Activated CD4-positive, CD25-positive, alpha-beta regulatory T cell (primary cell): ENCODE data around the gene APOA4.
"Not testable (repeated sequence)": the region's sequence is repeated elsewhere in the genome, so short reads cannot be mapped to it uniquely, and the experiment has no call there.

Source experiments
- DNase-seq, 4 experiments: peaks; one replicate each; lab custom pipeline; 2025; lab: John Stamatoyannopoulos, UW

APOA4 gene

DNA sequence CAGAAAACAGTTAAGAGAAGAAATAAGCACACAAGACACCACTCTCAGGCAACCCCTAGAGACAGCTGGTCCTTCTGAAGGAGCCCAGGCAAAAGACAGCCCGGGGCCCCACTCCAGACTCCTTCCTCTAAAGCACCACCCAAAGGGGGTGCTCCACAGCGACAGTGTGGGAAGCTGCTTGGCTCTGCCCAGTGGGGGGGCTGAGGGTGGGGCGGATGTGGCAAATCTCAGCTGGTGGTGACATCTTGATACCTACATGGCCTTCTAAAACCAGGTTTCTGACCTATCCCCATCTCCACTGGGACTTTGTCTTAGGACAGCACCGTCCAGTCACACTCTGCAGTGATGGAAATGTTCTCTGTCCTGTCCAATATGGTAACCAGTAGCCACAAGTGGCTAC lies 24.5 kb upstream of the APOA4 start:
- no peak for DNase-seq

DNA sequence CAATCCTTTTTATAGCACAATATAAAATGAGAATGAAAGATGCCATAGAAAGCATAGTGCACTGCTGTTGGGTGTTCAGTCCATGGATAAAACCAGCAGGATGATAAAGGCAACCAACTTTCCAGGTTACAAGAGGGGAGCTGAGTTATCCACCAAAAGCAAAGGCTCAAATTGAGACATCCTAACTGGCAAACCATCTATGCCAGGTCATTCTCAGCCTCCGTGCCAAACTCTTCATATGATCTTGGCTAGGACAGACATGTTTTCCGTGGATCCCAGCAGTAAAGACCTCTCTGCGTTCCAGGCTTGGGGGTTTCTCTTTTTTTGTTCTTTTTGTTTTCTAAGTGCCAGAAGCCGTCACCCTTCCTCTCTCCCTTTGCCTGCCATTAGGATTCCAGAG lies 21.6 kb upstream of the APOA4 start:
- no peak for DNase-seq

DNA sequence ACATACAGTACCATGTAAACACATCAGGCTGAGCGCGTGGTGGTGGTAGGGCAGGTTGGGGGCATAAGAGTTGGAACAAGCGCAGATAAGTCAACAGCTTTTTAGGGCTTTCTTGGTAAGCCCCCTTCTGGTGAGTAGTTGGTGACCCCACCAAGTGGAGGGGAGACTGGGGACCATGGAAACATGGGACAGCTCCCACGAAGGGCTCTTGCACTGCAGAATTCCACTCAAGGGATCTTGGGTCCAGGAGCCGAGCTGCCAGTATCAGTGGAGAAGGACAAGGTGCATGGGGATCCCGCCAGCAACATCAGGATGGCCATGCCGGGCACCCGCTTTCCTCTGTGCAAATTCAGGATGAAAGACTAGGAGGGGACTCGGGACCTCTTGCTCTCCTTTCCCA lies 20.6 kb upstream of the APOA4 start:
- no peak for DNase-seq

- no peak for DNase-seq
These were observed 19.8 kb upstream of the APOA4 start for GRCh38 chr11:116842909-116843308.

DNA sequence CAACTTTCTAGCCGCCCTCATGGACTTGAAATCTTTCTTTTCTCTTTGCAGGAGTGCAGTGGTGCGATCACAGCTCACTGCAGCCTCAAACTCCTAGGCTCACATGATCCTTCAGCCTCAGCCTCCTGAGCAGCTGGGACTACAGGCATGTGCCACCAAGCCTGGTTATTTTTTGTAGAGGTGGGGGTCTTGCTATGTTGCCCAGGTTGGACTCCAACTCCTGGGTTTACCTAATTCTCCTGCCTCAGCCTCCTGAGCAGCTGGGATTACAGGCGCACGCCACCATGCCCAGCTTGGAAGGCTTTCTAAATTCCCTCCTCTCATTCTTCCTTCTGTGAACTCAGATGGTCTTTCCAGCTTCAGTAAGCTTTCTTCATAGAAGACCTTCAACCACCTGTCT lies 19.0 kb upstream of the APOA4 start:
- no peak for DNase-seq

DNA sequence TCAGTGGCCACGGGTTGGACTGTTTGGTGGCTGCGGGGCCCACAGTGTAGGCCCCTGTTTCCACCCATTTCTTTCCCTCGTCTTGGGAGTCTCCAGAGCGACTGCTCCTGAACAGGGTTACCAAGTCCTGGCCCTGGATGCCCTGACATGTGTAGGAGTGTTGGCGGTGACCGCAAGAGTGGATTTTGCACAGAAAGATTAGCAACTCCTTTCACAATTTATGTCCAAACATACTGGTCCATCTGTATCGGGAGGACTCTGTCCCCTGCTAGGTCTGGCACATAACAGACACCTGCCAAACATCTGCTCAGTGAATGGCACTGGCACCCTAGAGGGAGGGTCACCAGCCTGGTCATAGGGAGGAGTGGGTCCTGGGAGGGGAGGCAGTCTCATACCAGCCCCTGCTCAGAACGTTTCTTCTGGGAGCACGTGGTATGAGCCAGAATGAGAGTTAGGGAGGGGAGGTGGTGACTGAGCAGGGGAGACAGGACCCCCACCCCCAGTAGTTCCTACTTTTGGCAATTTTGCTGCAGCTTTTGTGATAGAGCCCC lies 17.7 kb upstream of the APOA4 start:
- DNase-seq: no peak

GRCh38 chr11:116840224-116840745 lies 17.2 kb upstream of the APOA4 start:
- no peak for DNase-seq

- DNase-seq: no peak
These were observed 15.4 kb upstream of the APOA4 start for GRCh38 chr11:116838321-116839084.

DNA sequence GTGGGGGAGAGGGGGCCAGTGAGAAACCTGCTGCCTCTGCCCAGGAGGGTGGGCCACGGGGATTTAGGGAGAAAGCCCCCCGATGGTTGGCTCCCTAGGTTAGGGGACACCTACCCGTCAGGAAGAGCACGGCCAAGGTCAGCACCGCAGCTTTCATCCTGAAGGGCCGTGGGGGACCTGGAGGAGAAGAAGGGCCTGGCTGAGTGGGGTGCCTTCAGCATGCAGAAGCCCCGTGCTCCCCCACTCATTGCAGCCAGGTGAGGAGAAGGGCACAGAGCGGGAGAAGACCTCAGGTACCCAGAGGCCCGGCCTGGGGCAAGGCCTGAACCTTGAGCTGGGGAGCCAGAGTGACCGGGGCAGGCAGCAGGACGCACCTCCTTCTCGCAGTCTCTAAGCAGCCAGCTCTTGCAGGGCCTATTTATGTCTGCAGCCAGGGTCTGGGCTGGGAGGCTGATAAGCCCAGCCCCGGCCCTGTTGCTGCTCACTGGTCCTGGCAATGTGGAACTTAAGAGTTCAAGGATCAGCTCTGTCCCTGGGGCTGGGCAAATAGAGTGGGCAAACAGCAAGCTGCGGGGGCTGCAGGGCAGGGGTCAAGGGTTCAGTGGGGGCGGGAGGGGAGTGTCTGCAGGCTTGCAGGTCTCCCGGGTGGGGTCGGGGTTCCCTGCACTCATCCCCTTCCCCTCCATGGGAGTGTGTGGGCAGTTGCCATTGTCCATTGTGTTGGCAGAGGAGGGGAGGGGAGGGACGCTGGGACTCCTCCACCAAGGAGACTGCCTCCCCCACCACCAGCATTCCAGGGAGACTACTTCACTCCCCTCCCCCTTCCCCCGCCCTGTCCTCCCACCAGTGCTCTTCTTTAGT lies 14.4 kb upstream of the APOA4 start, which contains the start of gene APOA1:
APOA1 (minus strand) TSS at position 392 of the 861 bp plus-strand sequence; CDS start at position 157, 235 bp downstream.
- no peak for DNase-seq

DNA sequence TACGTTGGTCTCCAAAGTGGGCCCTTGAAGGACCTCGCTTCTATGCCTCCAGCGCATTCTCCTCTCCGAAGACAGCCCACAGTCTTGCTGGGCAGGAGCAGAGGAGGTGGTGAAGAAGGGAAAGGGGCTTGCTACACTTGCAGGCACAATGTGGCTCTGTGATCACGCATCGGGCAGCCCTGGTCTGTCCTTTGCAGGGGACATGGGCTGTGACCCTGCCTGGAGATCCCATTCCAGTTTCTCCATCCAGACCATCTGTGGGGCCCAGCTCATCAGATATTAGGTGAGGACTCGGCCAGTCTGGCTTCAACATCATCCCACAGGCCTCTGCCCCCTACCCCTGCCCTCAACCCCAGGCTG lies 13.5 kb upstream of the APOA4 start:
- DNase-seq: no peak

DNA sequence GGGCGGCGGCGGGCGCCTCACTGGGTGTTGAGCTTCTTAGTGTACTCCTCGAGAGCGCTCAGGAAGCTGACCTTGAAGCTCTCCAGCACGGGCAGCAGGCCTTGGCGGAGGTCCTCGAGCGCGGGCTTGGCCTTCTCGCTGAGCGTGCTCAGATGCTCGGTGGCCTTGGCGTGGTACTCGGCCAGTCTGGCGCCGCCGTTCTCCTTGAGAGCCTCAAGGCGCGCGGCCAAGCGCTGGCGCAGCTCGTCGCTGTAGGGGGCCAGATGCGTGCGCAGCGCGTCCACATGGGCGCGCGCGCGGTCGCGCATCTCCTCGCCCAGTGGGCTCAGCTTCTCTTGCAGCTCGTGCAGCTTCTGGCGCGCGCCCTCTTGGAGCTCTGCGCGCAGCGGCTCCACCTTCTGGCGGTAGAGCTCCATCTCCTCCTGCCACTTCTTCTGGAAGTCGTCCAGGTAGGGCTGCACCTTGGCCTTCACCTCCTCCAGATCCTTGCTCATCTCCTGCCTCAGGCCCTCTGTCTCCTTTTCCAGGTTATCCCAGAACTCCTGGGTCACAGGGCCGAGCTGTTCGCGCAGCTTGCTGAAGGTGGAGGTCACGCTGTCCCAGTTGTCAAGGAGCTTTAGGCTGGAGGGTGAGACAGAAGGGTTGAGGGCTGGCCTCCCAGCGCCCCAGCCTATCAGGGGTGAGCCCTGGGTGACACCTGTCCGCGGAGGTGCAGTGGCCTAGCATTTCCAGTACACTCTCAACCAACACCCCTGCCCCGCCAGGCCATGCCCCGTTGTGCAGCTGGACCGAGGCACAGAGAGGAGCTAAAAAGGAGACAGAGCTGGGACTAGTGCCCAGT lies 12.9 kb upstream of the APOA4 start:
- DNase-seq: peak; percentile 34 to 65 (median 53)

DNA sequence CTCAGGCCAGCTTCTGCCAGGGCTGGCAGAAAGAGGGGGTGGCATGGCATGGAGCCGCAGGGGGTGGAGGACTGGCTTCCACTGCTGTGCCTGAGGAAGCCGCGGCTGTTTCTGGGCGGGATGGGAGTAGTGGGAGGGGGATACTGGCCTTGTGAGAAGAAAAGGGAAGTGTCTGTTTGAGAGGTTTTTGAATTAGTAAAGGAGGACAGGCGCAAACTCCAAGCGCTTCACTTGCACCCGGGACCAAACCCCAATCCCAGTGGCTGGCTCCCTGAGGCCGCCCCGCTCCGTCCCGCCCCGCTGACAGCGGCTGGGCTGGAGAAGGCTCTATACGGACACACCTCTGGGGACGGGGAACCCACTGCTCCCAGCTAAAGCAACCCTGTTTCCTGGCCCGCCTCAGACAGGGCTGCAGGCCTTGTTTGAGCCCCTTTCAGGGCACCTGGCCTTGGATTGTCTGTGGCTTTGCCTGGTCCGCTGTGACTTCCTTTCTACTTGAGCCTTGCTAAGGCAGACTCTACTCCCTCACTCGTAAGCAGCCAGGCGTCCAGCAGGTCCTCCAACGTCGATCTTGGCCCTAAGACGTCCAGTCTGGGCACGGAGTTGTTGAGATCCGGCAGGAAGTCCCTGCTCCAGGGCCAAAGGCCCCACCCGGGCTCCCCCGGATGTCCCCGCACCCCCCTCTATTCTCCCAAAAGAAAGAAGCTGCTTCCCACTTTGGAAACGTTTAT lies 12.1 kb upstream of the APOA4 start:
- no peak for DNase-seq

- not testable (repeated sequence) for DNase-seq
These were observed 11.5 kb upstream of the APOA4 start for GRCh38 chr11:116834535-116835041.

DNA sequence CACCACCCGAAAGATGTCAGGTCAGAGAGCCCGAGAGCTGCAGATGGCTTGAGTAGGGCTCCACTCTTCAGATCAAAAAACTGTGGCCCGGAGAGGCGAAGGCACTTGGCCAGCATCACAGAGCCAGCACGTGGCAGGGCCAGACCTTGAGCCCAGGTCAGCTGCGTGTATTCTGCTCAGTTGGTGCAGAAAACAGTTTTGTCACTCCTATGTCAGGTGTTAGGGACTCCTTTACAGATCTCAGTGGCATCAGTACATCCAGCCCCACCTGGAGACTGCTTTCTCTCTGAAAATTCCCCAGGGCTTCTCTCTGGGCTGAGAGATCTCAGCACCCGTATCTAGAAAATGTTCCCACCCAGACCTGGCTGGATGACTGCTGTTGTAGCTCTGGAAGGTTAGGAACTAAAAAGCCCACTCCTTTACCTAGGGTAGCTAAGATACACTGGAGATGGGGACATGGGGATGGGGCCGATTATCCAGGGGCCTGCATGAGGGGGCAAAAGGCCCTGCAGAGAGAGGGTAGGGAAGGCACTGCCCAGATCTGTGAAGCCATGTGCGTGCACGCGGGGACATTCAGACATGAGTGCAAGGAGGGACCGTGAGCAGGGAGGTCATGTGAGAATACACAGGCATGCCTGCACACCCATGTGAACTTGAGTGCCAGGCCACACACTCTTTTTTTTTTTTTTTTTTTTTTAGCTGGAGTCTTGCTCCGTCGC lies 10.9 kb upstream of the APOA4 start:
- no peak for DNase-seq

- DNase-seq: no peak
These were observed 10.3 kb upstream of the APOA4 start for GRCh38 chr11:116833491-116833815.

- no peak for DNase-seq
These were observed 9.5 kb upstream of the APOA4 start for GRCh38 chr11:116832350-116833290.

GRCh38 chr11:116831790-116832349 lies 8.8 kb upstream of the APOA4 start:
- no peak for DNase-seq

DNA sequence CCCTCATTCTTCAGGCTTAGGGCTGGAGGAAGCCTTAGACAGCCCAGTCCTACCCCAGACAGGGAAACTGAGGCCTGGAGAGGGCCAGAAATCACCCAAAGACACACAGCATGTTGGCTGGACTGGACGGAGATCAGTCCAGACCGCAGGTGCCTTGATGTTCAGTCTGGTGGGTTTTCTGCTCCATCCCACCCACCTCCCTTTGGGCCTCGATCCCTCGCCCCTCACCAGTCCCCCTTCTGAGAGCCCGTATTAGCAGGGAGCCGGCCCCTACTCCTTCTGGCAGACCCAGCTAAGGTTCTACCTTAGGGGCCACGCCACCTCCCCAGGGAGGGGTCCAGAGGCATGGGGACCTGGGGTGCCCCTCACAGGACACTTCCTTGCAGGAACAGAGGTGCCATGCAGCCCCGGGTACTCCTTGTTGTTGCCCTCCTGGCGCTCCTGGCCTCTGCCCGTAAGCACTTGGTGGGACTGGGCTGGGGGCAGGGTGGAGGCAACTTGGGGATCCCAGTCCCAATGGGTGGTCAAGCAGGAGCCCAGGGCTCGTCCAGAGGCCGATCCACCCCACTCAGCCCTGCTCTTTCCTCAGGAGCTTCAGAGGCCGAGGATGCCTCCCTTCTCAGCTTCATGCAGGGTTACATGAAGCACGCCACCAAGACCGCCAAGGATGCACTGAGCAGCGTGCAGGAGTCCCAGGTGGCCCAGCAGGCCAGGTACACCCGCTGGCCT lies 7.2 kb upstream of the APOA4 start:
- DNase-seq: no peak
